ENCODE results near the gene VIPAS39. TPM values are rescaled to one million over a fixed set of nuclear protein-coding genes. Genes with fewer than 3 reads are reported as not detected.

The VIPAS39 gene
- total RNA-seq, 1 donor from 2014 or later, result 25.0 TPM

- no peak for TF ChIP-seq CTCF (conservative IDR thresholded peaks at IDR 0.05)
- Mint-ChIP-seq H3K4me3 (no peak overlapping the region), H3K4me1 (ENCODE audit: unreplicated experiment) (no peaks in the 10 kb centered on the region), H3K9me3 (no peaks in the 10 kb centered on the region), H3K27ac (no peak overlapping the region), H3K27me3 (no peaks in the 10 kb centered on the region), H3K36me3 (no peaks in the 10 kb centered on the region)
- no peak for DNase-seq (ENCODE audit: extremely low spot score, unreplicated experiment)
Observed at GRCh38 chr14:77390188-77390587, 67.2 kb downstream of the VIPAS39 start.

- H3K27ac Mint-ChIP-seq, result no peak overlapping the region
- no peak for DNase-seq (ENCODE audit: extremely low spot score, unreplicated experiment)
- H3K9me3 Mint-ChIP-seq, result no peaks in the 10 kb centered on the region
- peaks cover 3% of the 10 kb centered on the region for H3K36me3 Mint-ChIP-seq
- H3K27me3 Mint-ChIP-seq, result no peaks in the 10 kb centered on the region
- H3K4me1 Mint-ChIP-seq (ENCODE audit: unreplicated experiment), result peaks cover 10% of the 10 kb centered on the region
- no peak for TF ChIP-seq CTCF (conservative IDR thresholded peaks at IDR 0.05)
- H3K4me3 Mint-ChIP-seq, result no peak overlapping the region
Observed at GRCh38 chr14:77378701-77379100, 78.7 kb downstream of the VIPAS39 start.

- DNase-seq (ENCODE audit: extremely low spot score, unreplicated experiment), result no peak
- TF ChIP-seq CTCF (conservative IDR thresholded peaks at IDR 0.05), result no peak
- Mint-ChIP-seq H3K36me3 (peaks cover 3% of the 10 kb centered on the region), H3K4me3 (no peak overlapping the region), H3K27me3 (no peaks in the 10 kb centered on the region), H3K27ac (no peak overlapping the region), H3K4me1 (ENCODE audit: unreplicated experiment) (peaks cover 20% of the 10 kb centered on the region), H3K9me3 (no peaks in the 10 kb centered on the region)
Observed at GRCh38 chr14:77377502-77377844, 79.9 kb downstream of the VIPAS39 start.

GRCh38 chr14:77376771-77377501, 80.5 kb downstream of the VIPAS39 start, which contains the start of the genes SAMD15 and TMED8:
Gene SAMD15 (plus strand): TSS chr14:77377379. CDS start chr14:77377419, 40 bp downstream.
Gene TMED8 (minus strand): TSS chr14:77377094. CDS start chr14:77377053, 41 bp downstream.
- Mint-ChIP-seq H3K36me3 (peaks cover 3% of the 10 kb centered on the region), H3K4me3 (peak within 1 kb of the TSS; percentile 90), H3K27me3 (no peaks in the 10 kb centered on the region), H3K9me3 (no peaks in the 10 kb centered on the region), H3K27ac (peak within 1 kb of the TSS; percentile 84), H3K4me1 (ENCODE audit: unreplicated experiment) (peaks cover 22% of the 10 kb centered on the region)
- peak; percentile 90 for DNase-seq (ENCODE audit: extremely low spot score, unreplicated experiment)
- TF ChIP-seq CTCF (conservative IDR thresholded peaks at IDR 0.05), result peak; percentile 49

Other genes with a start within 250 kb of the VIPAS39 start
- gene NGB, start 186.4 kb downstream of the VIPAS39 start, total RNA-seq (ENCODE audit: low replicate concordance), result not detected in 2 replicates
- 45.4 and 51.5 TPM in 2 replicates for gene POMT2, start 136.7 kb downstream of the VIPAS39 start, total RNA-seq (ENCODE audit: low replicate concordance)
- gene GSTZ1, start 136.6 kb downstream of the VIPAS39 start, total RNA-seq (ENCODE audit: low replicate concordance), result 16.0 and 18.9 TPM in 2 replicates
- gene TMED8, start 80.5 kb downstream of the VIPAS39 start, total RNA-seq (ENCODE audit: low replicate concordance), result 17.4 and 17.5 TPM in 2 replicates
- gene SAMD15, start 80.2 kb downstream of the VIPAS39 start, total RNA-seq (ENCODE audit: low replicate concordance), result 4.0 and 9.7 TPM in 2 replicates
- 0.46 and 0.57 TPM in 2 replicates for gene NOXRED1, start 34.1 kb downstream of the VIPAS39 start, total RNA-seq (ENCODE audit: low replicate concordance)
- 202 and 204 TPM in 2 replicates for gene AHSA1, start 492 bp upstream of the VIPAS39 start, total RNA-seq (ENCODE audit: low replicate concordance)
- 0.46 and 1.2 TPM in 2 replicates for gene ISM2, start 41.2 kb upstream of the VIPAS39 start, total RNA-seq (ENCODE audit: low replicate concordance)
- 40.9 and 134 TPM in 2 replicates for gene SPTLC2, start 159.0 kb upstream of the VIPAS39 start, total RNA-seq (ENCODE audit: low replicate concordance)

Data from type B pancreatic cell (in vitro differentiated cells).